ENCODE results near the gene SEMA4D. TPM values are rescaled to one million over a fixed set of nuclear protein-coding genes. Genes with fewer than 3 reads are reported as not detected.
A peak's percentile ranks its signal among the peaks of the same experiment; 100 is the strongest.

SEMA4D gene
- total and polyA plus RNA-seq, 10 donors: 23.0 to 193 (median 157) TPM

DNA sequence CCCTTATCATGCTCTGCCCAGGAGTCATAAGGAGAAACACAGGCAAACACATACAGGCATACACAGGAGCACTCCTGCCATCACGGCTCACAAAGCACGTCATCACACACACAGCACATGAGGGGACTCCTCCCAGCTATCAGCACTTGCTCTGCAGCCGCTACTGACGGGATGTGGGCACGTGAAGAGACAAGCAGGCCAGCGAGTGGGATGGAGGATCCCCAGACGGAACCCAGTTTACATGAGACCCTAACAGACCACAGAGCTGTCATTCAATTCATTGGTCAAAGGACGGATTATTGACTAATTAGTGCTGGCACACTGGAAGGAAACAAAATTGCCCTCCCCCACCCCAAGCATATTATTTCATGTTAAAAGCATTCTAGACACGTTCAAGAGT lies 53.6 kb downstream of the SEMA4D start:
- Histone ChIP-seq H3K36me3 (peaks cover 0 to 78% (median 3%) of the 10 kb centered on the region in 6 donors), H3K9me3 (no peaks in the 10 kb centered on the region), H3K27ac (peak overlapping the region in 3 of 8 donors; percentile 73 to 81 (median 75)), H3K4me1 (peaks cover 38 to 100% (median 93%) of the 10 kb centered on the region in 6 donors), H3K27me3 (replicated peaks in 1 of 7) (no peaks in the 10 kb centered on the region), H3K4me3 (no peak overlapping the region)
- 50 to 84% (median 76%) methylated on average over 9 of the region's 9 CpGs for WGBS, 5 donors
- DNase-seq: peak; percentile 84
- TF ChIP-seq, protein P1, sequence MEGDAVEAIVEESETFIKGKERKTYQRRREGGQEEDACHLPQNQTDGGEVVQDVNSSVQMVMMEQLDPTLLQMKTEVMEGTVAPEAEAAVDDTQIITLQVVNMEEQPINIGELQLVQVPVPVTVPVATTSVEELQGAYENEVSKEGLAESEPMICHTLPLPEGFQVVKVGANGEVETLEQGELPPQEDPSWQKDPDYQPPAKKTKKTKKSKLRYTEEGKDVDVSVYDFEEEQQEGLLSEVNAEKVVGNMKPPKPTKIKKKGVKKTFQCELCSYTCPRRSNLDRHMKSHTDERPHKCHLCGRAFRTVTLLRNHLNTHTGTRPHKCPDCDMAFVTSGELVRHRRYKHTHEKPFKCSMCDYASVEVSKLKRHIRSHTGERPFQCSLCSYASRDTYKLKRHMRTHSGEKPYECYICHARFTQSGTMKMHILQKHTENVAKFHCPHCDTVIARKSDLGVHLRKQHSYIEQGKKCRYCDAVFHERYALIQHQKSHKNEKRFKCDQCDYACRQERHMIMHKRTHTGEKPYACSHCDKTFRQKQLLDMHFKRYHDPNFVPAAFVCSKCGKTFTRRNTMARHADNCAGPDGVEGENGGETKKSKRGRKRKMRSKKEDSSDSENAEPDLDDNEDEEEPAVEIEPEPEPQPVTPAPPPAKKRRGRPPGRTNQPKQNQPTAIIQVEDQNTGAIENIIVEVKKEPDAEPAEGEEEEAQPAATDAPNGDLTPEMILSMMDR (IDR thresholded peaks at IDR 0.05 in 8 of 11, conservative IDR thresholded peaks at IDR 0.05 in 3 of 11): no peak
- peak in 2 of 3 donors; percentile 28 to 48 for TF ChIP-seq POLR2AphosphoS5 (IDR thresholded peaks at IDR 0.05)
- intact Hi-C loops (cut with DNase I; ENCODE audit: low total_unique reads): no loop called here

DNA sequence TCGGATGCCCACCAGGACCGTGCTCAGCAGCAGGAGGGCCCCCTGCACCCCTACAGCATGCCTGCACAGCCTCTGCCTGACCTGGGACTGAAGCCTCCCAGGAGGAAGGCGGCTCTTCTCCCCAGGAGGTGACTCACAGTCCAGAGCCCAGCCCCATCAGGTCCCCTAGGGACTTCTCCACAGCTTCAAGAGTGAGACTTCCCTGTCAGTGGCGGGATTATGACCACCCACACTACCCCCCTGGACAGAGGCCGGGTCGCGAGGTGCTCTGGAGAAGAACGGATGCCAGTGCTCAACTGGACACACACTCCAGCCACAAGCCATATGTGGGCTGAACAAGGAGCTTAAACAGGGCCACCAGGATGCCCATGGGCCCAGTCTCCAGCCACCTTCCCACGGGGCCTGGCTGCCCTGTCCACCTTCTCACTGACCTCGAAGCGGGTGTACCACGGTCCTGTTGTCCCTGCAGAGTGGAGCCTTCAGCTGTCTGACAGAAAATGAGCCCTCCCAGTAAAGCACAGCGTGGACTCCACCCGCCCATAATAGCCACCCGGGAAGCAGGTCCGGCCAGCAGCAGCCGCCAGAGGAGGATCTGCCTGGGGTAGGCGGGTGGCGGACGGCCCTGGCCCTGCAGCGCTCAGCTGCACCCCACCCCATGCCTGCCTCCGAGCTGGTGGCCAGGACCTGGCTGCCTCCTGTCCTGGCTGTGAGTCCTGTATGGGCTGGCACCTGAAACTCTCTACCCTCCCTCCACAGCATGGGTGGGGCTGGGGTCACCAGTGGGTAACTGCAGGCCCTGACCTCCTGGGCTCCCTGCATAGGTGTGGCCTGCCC lies 54.7 kb downstream of the SEMA4D start:
- H3K4me3 ChIP-seq: peak overlapping the region in 1 of 8 donors; percentile 29
- no peaks in the 10 kb centered on the region for H3K27me3 ChIP-seq (replicated peaks in 1 of 7)
- intact Hi-C loops (cut with DNase I; ENCODE audit: low total_unique reads): no loop called here
- peaks cover 0 to 69% (median 3%) of the 10 kb centered on the region in 6 donors for H3K36me3 ChIP-seq
- TF ChIP-seq POLR2AphosphoS5 (IDR thresholded peaks at IDR 0.05) (peak in 2 of 3 donors; percentile 5 to 34), POLR2A (IDR thresholded peaks at IDR 0.05) (peak in 1 of 3 donors; percentile 11)
- TF ChIP-seq, protein P1 (IDR thresholded peaks at IDR 0.05 in 8 of 11, conservative IDR thresholded peaks at IDR 0.05 in 3 of 11): no peak
- H3K9me3 ChIP-seq: no peaks in the 10 kb centered on the region
- 77 to 86% (median 82%) methylated on average over 14 to 22 of the region's 22 CpGs for WGBS, 5 donors
- no peak for DNase-seq
- H3K4me1 ChIP-seq: peaks cover 30 to 98% (median 88%) of the 10 kb centered on the region in 6 donors
- H3K27ac ChIP-seq: peak overlapping the region; percentile 8 to 81 (median 43)

DNA sequence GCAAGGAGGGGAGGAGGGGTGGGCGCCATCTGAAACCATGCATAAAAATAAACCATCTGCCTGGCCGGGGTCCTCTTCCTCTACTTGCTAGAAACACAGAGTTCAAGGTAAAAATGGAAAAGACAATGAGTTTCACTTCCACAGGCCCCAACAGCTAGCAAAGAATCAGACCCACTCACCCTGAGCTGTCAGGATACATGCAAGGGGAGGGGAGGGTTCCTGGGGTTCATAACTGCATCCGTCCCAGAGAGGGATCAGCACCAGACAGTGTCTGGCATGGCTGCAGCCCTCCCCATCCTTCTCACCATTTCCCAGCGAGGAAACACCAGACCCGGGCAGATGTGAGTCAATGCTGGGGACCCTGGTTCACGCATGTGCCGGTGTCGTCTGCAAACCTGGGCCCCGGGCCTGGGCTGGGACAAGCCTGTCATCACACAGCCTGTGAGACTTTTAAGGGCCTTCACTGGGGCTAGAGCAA lies 55.4 kb downstream of the SEMA4D start:
- peak overlapping the region in 7 of 8 donors; percentile 8 to 81 (median 48) for H3K27ac ChIP-seq
- DNase-seq: no peak
- H3K36me3 ChIP-seq: peaks cover 0 to 71% (median 3%) of the 10 kb centered on the region in 6 donors
- H3K4me3 ChIP-seq: peak overlapping the region in 1 of 8 donors; percentile 29
- TF ChIP-seq POLR2AphosphoS5 (IDR thresholded peaks at IDR 0.05) (no peak), POLR2A (IDR thresholded peaks at IDR 0.05) (no peak)
- TF ChIP-seq, protein P1 (IDR thresholded peaks at IDR 0.05 in 8 of 11, conservative IDR thresholded peaks at IDR 0.05 in 3 of 11): no peak
- WGBS, 5 donors: 36 to 52% (median 42%) methylated on average over 3 to 9 of the region's 9 CpGs
- H3K9me3 ChIP-seq: no peaks in the 10 kb centered on the region
- peaks cover 30 to 98% (median 88%) of the 10 kb centered on the region in 6 donors for H3K4me1 ChIP-seq
- intact Hi-C loops (cut with DNase I; ENCODE audit: low total_unique reads): no loop called here
- H3K27me3 ChIP-seq (replicated peaks in 1 of 7): no peaks in the 10 kb centered on the region

DNA sequence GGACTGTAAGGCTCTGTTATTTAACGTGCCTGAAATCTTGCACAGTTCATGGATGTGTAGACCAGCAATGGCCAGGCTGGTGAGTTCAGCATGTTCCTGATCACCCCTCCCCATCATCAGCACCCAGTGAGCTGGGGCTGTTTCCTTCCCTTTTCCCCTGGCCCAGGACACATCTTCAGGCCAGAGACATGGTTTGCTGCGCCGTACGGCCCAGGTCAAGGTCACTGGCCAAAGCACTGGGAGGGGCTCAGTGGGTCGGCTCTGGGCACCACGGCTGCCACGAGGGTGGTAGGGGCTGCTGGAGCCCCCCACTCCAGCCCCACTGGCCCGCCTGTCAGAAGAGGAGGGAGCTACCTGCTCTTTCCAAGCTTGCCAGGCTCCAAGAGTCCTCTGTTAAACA lies 55.9 kb downstream of the SEMA4D start:
- no peak for DNase-seq
- TF ChIP-seq POLR2AphosphoS5 (IDR thresholded peaks at IDR 0.05): no peak
- TF ChIP-seq, protein P1 (IDR thresholded peaks at IDR 0.05 in 8 of 11, conservative IDR thresholded peaks at IDR 0.05 in 3 of 11): no peak
- TF ChIP-seq POLR2A (IDR thresholded peaks at IDR 0.05): no peak
- 38 to 77% (median 61%) methylated on average over 8 of the region's 8 CpGs for WGBS, 5 donors
- H3K27ac ChIP-seq: peak overlapping the region in 7 of 8 donors; percentile 1 to 81 (median 48)
- H3K36me3 ChIP-seq: peaks cover 0 to 73% (median 3%) of the 10 kb centered on the region in 6 donors
- intact Hi-C loops (cut with DNase I; ENCODE audit: low total_unique reads): no loop called here
- peaks cover 34 to 98% (median 91%) of the 10 kb centered on the region in 6 donors for H3K4me1 ChIP-seq
- peak overlapping the region in 1 of 8 donors; percentile 29 for H3K4me3 ChIP-seq
- no peaks in the 10 kb centered on the region for H3K27me3 ChIP-seq (replicated peaks in 1 of 7)
- no peaks in the 10 kb centered on the region for H3K9me3 ChIP-seq

Measured in spleen (tissue), 11 donors.